Purkinje cell (primary cell): Measurements from ENCODE around the gene DCTN2. TPM values are rescaled to one million over a fixed set of nuclear protein-coding genes. Genes with fewer than 3 reads are reported as not detected.

Source experiments
- polyA plus RNA-seq: library from polyadenylated mRNA; unstranded; fragments of >200 nt; fragmentation: Nextera tagmentation; gene quantifications from 2 replicates; pipeline ENCODE4 v1.2.1, GENCODE V29; 2014

DCTN2 gene
- polyA plus RNA-seq: 111 and 115 TPM in 2 replicates

GRCh38 chr12:57546438-57547287, at the start of gene DCTN2:
TSS of gene DCTN2 (minus strand) at chr12:57547192. CDS start at chr12:57547063, 129 bp downstream.

GRCh38 chr12:57590864-57591781, 44.1 kb upstream of the DCTN2 start, which contains the start of gene PIP4K2C:
TSS of gene PIP4K2C (plus strand) at chr12:57591192. CDS start at chr12:57591290, 98 bp downstream.

GRCh38 chr12:57549909-57550640, 3.1 kb upstream of the DCTN2 start, which contains the start of gene KIF5A:
TSS of gene KIF5A (plus strand) at chr12:57550044. CDS start at chr12:57550272, 228 bp downstream.

GRCh38 chr12:57522011-57522886, 24.7 kb downstream of the DCTN2 start, which contains the start of gene MBD6:
TSS of gene MBD6 (plus strand) at chr12:57522824. CDS start at chr12:57524304, 1,480 bp downstream.

GRCh38 chr12:57520053-57520818, 26.8 kb downstream of the DCTN2 start, which contains the start of gene DDIT3:
TSS of gene DDIT3 (minus strand) at chr12:57520514. CDS start at chr12:57517406, 3,108 bp downstream.

GRCh38 chr12:57487597-57488401, 59.2 kb downstream of the DCTN2 start, which contains the start of gene MARS1:
TSS of gene MARS1 (plus strand) at chr12:57488068. CDS start at chr12:57488091, 23 bp downstream.

Other genes with a start within 250 kb of the DCTN2 start
- gene R3HDM2, start 116.1 kb downstream of the DCTN2 start, polyA plus RNA-seq: 33.3 and 55.6 TPM in 2 replicates
- not detected in 2 replicates for gene INHBC, start 112.4 kb downstream of the DCTN2 start, polyA plus RNA-seq
- gene INHBE, start 91.9 kb downstream of the DCTN2 start, polyA plus RNA-seq: 0.15 and 0.65 TPM in 2 replicates
- gene GLI1, start 87.4 kb downstream of the DCTN2 start, polyA plus RNA-seq: 0.62 and 4.5 TPM in 2 replicates
- gene ARHGAP9, start 67.3 kb downstream of the DCTN2 start, polyA plus RNA-seq: 2.8 TPM in 1 of 2 replicates, not detected in the other
- gene MARS1, start 59.1 kb downstream of the DCTN2 start, polyA plus RNA-seq: 147 and 163 TPM in 2 replicates
- gene DDIT3, start 26.7 kb downstream of the DCTN2 start, polyA plus RNA-seq: 264 and 289 TPM in 2 replicates
- 1.6 and 3.4 TPM in 2 replicates for gene MBD6, start 24.4 kb downstream of the DCTN2 start, polyA plus RNA-seq
- gene KIF5A, start 2.9 kb upstream of the DCTN2 start, polyA plus RNA-seq: 24.5 and 60.6 TPM in 2 replicates
- gene PIP4K2C, start 44.0 kb upstream of the DCTN2 start, polyA plus RNA-seq: 81.0 and 95.3 TPM in 2 replicates
- 3.7 and 5.3 TPM in 2 replicates for gene DTX3, start 57.6 kb upstream of the DCTN2 start, polyA plus RNA-seq
- not detected in 2 replicates for gene ARHGEF25, start 64.2 kb upstream of the DCTN2 start, polyA plus RNA-seq
- gene B4GALNT1, start 86.0 kb upstream of the DCTN2 start, polyA plus RNA-seq: 39.3 and 50.4 TPM in 2 replicates
- gene OS9, start 146.9 kb upstream of the DCTN2 start, polyA plus RNA-seq: 32.1 and 60.1 TPM in 2 replicates
- gene AGAP2, start 191.6 kb upstream of the DCTN2 start, polyA plus RNA-seq: 0.48 and 1.8 TPM in 2 replicates
- 26.6 and 52.7 TPM in 2 replicates for gene TSPAN31, start 197.8 kb upstream of the DCTN2 start, polyA plus RNA-seq
- 11.2 and 14.3 TPM in 2 replicates for gene CDK4, start 205.1 kb upstream of the DCTN2 start, polyA plus RNA-seq
- gene MARCHF9, start 207.9 kb upstream of the DCTN2 start, polyA plus RNA-seq: 2.4 TPM in 1 of 2 replicates, not detected in the other
- gene CYP27B1, start 219.9 kb upstream of the DCTN2 start, polyA plus RNA-seq: not detected in 2 replicates
- gene METTL1, start 224.9 kb upstream of the DCTN2 start, polyA plus RNA-seq: 19.2 and 33.9 TPM in 2 replicates
- gene EEF1AKMT3, start 225.4 kb upstream of the DCTN2 start, polyA plus RNA-seq: 2.8 TPM in 1 of 2 replicates, not detected in the other
- gene TSFM, start 235.6 kb upstream of the DCTN2 start, polyA plus RNA-seq: 71.2 and 79.6 TPM in 2 replicates